Inflammatory macrophage treated with lipopolysaccharide for 1 hour (primary cell): ENCODE data around the gene BDH1.
"Not testable (repeated sequence)": the region's sequence is repeated elsewhere in the genome, so short reads cannot be mapped to it uniquely, and the experiment has no call there.

Experiments used
- DNase-seq, 2 donors: peaks; one replicate each; pipeline ENCODE4 v3.0.0-alpha.2; 2020 to 2022

The BDH1 gene

GRCh38 chr3:197520311-197521276 lies 35.2 kb downstream of the BDH1 start:
- no peak for DNase-seq

GRCh38 chr3:197519801-197520211 lies 36.0 kb downstream of the BDH1 start:
- DNase-seq = no peak

DNA sequence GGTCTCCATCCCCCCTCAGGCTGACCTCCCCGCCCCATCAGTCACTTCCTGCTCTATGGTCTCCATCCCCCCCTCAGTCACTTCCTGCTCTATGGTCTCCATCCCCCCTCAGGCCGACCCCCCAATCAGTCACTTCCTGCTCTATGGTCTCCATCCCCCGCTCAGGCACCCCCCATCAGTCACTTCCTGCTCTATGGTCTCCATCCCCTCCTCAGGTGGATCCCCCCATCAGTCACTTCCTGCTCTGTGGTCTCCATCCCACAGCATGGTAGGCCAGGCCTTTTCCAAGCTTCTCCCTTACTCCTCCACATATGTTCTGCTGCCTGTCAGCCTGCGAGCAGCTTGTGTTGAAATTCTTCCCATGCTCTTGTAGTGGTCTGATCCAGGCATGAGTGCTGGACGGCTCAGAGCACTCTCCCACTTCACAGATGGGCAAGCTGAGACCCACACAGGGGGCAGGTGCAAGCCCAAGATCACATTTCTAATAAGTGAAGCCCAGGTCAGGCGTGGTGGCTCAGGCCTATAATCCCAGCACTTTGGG lies 36.8 kb downstream of the BDH1 start:
- DNase-seq = peak in 1 of 2 donors; percentile 28

GRCh38 chr3:197517922-197518683 lies 37.7 kb downstream of the BDH1 start:
- DNase-seq = not testable (repeated sequence)

DNA sequence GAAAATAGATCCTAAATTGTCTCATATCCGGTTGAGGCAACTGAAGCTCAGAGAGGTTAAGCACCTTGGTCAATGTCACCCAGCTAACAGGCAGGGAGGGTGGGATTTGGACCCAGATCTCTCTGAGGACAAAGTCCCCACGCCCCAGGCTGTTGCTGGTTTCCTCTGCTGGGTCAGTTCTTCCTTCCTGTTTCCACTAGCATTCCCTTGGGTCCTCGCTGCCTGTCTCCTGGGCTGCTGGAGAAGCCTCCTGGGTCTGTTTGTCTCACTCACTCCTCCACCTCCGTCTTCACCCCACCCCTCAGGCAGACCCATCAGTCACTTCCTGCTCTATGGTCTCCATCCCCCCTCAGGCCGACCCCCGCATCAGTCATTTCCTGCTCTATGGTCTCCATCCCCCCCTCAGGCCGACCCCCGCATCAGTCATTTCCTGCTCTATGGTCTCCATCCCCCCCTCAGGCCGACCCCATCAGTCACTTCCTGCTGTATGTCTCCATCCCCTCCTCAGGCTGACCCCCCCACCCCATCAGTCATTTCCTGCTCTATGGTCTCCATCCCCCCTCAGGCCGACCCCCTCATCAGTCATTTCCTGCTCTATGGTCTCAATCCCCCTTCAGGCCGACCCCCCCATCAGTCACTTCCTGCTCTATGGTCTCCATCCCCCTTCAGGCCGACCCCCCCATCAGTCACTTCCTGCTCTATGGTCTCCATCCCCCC lies 38.7 kb downstream of the BDH1 start:
- DNase-seq = not testable (repeated sequence)

DNA sequence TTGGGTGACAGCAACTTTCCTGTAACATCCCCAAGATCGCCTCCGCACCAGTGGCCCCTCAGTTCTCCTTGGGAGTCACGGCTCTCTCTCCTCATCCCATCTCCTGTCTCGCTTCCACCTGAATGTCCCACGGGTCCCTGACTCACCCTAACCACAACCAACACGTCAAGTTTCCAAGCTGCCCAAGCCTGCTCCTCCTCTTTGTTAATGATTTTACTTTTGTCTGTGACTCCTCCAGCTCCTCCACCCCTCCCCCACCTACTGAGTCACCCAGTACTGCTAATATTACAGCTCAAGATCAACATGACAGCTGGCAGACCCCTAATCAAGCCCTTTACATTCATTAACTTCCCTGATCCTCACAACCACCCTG lies 39.3 kb downstream of the BDH1 start:
- DNase-seq = no peak

GRCh38 chr3:197514786-197515355 lies 40.9 kb downstream of the BDH1 start:
- DNase-seq = no peak

- DNase-seq = no peak
Measured at GRCh38 chr3:197513953-197514785, 41.6 kb downstream of the BDH1 start.

- no peak for DNase-seq
Measured at GRCh38 chr3:197512691-197513571, 42.8 kb downstream of the BDH1 start.

DNA sequence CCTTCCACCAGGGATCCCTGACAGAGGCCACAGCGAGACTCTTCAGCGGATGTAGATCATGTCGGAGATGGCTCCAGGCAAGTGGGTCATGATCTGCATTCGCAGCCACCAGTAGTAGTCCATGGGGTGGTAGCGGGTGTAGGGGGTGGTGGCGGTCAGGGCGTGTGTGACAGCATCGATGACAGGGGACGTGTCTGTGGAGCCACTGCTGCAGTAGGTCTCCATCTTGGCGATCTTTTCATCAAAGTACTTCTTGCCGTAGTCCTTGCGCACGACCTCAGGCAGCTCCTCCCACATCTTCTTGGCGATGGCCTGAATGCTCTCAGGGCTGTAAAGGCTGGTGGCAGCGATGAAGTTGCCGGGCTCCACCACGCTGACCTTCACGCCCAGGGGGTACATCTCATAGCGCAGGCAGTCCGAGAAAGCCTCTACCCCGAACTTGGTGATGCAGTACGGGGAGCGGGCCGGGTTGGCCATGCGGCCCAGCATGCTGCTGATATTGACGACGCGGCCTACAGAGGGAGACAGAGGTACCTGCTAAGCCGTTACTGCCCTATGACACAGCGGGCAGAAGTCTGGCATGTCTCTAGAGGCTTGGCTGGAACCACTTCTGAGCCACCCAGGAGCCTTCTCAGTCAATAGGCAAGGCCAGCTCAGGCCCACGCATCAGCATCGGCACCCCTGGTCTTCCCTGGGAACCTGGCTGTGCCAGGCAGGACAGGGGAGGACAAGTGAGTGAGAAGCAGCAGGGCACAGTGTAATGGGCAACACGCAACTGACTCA lies 43.7 kb downstream of the BDH1 start:
- no peak for DNase-seq

GRCh38 chr3:197511130-197511529 lies 44.6 kb downstream of the BDH1 start:
- DNase-seq = no peak

- no peak for DNase-seq
Measured at GRCh38 chr3:197510642-197511018, 45.1 kb downstream of the BDH1 start.

GRCh38 chr3:197508924-197509775 lies 46.6 kb downstream of the BDH1 start:
- no peak for DNase-seq

- no peak for DNase-seq
Measured at GRCh38 chr3:197508461-197508860, 47.3 kb downstream of the BDH1 start.

DNA sequence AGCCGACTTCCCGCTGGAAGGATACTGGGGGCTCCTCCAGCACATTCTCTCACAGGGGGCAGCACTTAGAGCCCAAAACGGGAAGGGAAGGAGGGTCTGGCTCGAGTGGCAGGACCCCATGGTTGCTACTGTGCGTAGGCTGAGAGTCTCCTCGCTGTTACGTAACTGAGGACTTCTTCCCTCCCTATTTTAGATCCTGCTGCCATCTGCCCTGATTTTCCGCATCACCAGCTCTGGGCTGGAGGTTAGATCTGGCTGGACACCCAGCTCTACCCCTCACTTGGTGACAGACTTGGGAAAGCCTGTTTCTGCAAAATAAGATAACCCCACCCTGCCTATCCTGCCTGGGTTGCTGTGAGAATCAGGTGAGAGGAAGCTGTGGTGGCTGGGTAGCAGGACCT lies 47.7 kb downstream of the BDH1 start:
- no peak for DNase-seq

- DNase-seq = no peak
Measured at GRCh38 chr3:197507541-197507940, 48.2 kb downstream of the BDH1 start.

DNA sequence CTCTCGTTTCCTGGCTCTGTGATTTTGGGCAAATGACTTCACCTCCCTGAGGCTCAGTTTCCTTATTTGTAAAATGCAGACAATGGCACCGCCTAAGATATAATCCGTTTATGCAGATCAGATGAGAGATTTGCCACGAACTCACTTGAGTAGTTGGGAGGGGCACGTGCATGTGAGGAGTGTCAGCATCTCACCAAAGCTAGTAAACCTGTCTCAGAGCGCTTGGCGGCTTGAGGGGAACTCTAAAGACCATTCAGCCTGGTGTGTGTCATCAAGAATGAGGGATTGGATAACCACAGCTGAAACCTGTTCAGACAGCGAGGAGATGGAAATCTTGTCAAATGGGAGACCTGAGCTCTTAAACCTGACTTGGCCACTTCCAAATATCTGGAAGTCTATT lies 48.7 kb downstream of the BDH1 start:
- DNase-seq = no peak

DNA sequence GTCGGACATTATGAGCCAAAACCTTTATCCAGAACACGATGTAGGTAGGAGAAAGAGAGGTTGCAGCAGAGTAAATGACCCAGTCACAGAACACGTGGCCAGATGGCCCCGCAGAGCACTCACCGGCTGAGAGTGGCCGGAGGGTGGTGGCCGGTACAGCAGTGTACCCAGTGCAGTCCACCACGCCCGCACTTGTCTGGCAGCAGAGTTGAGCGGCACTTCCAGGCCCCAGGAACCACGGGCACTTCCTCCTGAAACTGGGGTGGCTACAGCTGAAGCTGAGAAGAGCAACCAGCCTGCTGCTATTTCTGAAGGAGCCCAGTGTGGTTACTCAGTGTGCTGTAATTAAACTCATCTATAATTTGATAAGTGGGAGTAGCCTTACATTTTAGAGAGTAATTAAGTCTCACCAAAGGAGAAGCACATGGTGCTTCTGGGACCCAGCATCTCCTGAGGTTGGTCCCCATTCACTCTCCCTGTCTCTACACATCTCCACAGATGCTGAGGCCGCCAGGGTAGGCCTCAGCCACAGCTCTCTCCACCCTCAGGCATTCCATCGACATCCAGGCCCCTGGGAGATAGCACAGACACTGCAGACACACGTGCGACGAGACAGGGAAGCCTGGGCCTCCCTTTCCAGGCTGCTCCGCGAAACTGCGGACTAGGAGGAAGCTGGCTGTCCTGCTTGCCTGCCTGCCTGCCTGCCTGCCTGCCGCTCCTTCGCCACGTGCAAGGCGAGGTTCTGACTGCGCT lies 49.8 kb downstream of the BDH1 start:
- DNase-seq = no peak
